ENCODE results near the gene CNTNAP4.

The CNTNAP4 gene

GRCh38 chr16:76396977-76397376, 119.8 kb downstream of the CNTNAP4 start:
- DNase-seq = no peak

- DNase-seq = no peak
Measured at GRCh38 chr16:76409706-76410105, 132.5 kb downstream of the CNTNAP4 start.

- no peak for DNase-seq
Measured at GRCh38 chr16:76421571-76421970, 144.4 kb downstream of the CNTNAP4 start.

- DNase-seq = no peak
Measured at GRCh38 chr16:76428858-76429257, 151.7 kb downstream of the CNTNAP4 start.

GRCh38 chr16:76441391-76441790, 164.2 kb downstream of the CNTNAP4 start:
- no peak for DNase-seq

GRCh38 chr16:76441876-76442275, 164.7 kb downstream of the CNTNAP4 start:
- no peak for DNase-seq

GRCh38 chr16:76443973-76444372, 166.8 kb downstream of the CNTNAP4 start:
- DNase-seq = no peak

GRCh38 chr16:76444832-76445231, 167.6 kb downstream of the CNTNAP4 start:
- DNase-seq = no peak

- no peak for DNase-seq
Measured at GRCh38 chr16:76445815-76446214, 168.6 kb downstream of the CNTNAP4 start.

- DNase-seq = no peak
Measured at GRCh38 chr16:76446251-76446650, 169.1 kb downstream of the CNTNAP4 start.

GRCh38 chr16:76450890-76451289, 173.7 kb downstream of the CNTNAP4 start:
- no peak for DNase-seq

- no peak for DNase-seq
Measured at GRCh38 chr16:76455257-76455656, 178.1 kb downstream of the CNTNAP4 start.

- DNase-seq = no peak
Measured at GRCh38 chr16:76456016-76456415, 178.8 kb downstream of the CNTNAP4 start.

- DNase-seq = no peak
Measured at GRCh38 chr16:76459111-76459510, 181.9 kb downstream of the CNTNAP4 start.

- no peak for DNase-seq
Measured at GRCh38 chr16:76461836-76462235, 184.6 kb downstream of the CNTNAP4 start.

GRCh38 chr16:76464955-76465620, 187.9 kb downstream of the CNTNAP4 start:
- DNase-seq = no peak

- no peak for DNase-seq
Measured at GRCh38 chr16:76466871-76467270, 189.7 kb downstream of the CNTNAP4 start.

- no peak for DNase-seq
Measured at GRCh38 chr16:76474048-76474447, 196.8 kb downstream of the CNTNAP4 start.

- DNase-seq = no peak
Measured at GRCh38 chr16:76478105-76478504, 200.9 kb downstream of the CNTNAP4 start.

GRCh38 chr16:76483307-76483909, 206.2 kb downstream of the CNTNAP4 start:
- no peak for DNase-seq

GRCh38 chr16:76484020-76484419, 206.8 kb downstream of the CNTNAP4 start:
- DNase-seq = no peak

- DNase-seq = no peak
Measured at GRCh38 chr16:76486740-76487139, 209.5 kb downstream of the CNTNAP4 start.

GRCh38 chr16:76487411-76488064, 210.3 kb downstream of the CNTNAP4 start:
- DNase-seq = no peak

GRCh38 chr16:76488065-76488417, 210.8 kb downstream of the CNTNAP4 start:
- DNase-seq = no peak

Measured in fibroblast of skin of back (primary cell).